Subcutaneous abdominal adipose tissue (tissue), 5 donors: ENCODE data around the gene DHX35.

ENCODE experiments used
- H3K27ac ChIP-seq: one replicate; pipeline ENCODE4 v1.7.0; 2013; ENCODE audit warnings: low read depth, mild to moderate bottlenecking, inconsistent platforms, low read length, moderate library complexity
- H3K27me3 ChIP-seq, 5 donors: one replicate each; pipeline ENCODE4 v1.7.0; 2013; ENCODE audit warnings: low read length in 5 of 5, inconsistent platforms in 1 of 5; ENCODE audit not compliant: control insufficient read depth in 5 of 5, insufficient read depth in 4 of 5
- H3K36me3 ChIP-seq, 5 donors: one replicate each; pipeline ENCODE4 v1.7.0; 2013; ENCODE audit warnings: low read length in 5 of 5; ENCODE audit not compliant: control insufficient read depth in 5 of 5, insufficient read depth in 5 of 5
- H3K4me1 ChIP-seq, 5 donors: one replicate each; pipeline ENCODE4 v1.7.0; 2013; ENCODE audit warnings: low read length in 5 of 5, mild to moderate bottlenecking in 3 of 5, moderate library complexity in 1 of 5; ENCODE audit not compliant: control insufficient read depth in 5 of 5, insufficient read depth in 5 of 5
- H3K4me3 ChIP-seq, 5 donors: one replicate each; pipeline ENCODE4 v1.7.0; 2013; ENCODE audit warnings: low read length in 5 of 5, low read depth in 1 of 5
- H3K9ac ChIP-seq, 5 donors: one replicate each; pipeline ENCODE4 v1.7.0; 2013; ENCODE audit warnings: low read length in 5 of 5, mild to moderate bottlenecking in 4 of 5, moderate library complexity in 3 of 5
- H3K9me3 ChIP-seq, 5 donors: one replicate each; pipeline ENCODE4 v1.7.0; 2013; ENCODE audit warnings: low read length in 5 of 5; ENCODE audit not compliant: control insufficient read depth in 5 of 5
- donor health status: healthy.
- donor health status: healthy.
- donor health status: healthy.
- donor health status: healthy.
- donor health status: healthy.

Gene DHX35

GRCh38 chr20:39066471-39067242, 104.5 kb downstream of the DHX35 start:
- no peak overlapping the region for H3K27ac ChIP-seq
- H3K9me3 ChIP-seq = peaks cover 0 to 16% (median 13%) of the 10 kb centered on the region in 5 donors
- no peaks in the 10 kb centered on the region for H3K4me1 ChIP-seq
- H3K9ac ChIP-seq = no peak overlapping the region
- no peak overlapping the region for H3K4me3 ChIP-seq
- peaks cover 0 to 3% (median 0%) of the 10 kb centered on the region in 5 donors for H3K36me3 ChIP-seq
- H3K27me3 ChIP-seq = peaks cover 8 to 15% (median 12%) of the 10 kb centered on the region in 5 donors

- Histone ChIP-seq H3K27me3 (peaks cover 11 to 19% (median 15%) of the 10 kb centered on the region in 5 donors), H3K9me3 (peaks cover 0 to 16% (median 13%) of the 10 kb centered on the region in 5 donors), H3K36me3 (peaks cover 0 to 3% (median 0%) of the 10 kb centered on the region in 5 donors), H3K9ac (no peak overlapping the region), H3K4me3 (no peak overlapping the region), H3K4me1 (no peaks in the 10 kb centered on the region), H3K27ac (no peak overlapping the region)
Measured at GRCh38 chr20:39067526-39068216, 105.5 kb downstream of the DHX35 start.

GRCh38 chr20:39069976-39070375, 107.8 kb downstream of the DHX35 start:
- peaks cover 0 to 16% (median 13%) of the 10 kb centered on the region in 5 donors for H3K9me3 ChIP-seq
- H3K36me3 ChIP-seq = peaks cover 0 to 3% (median 0%) of the 10 kb centered on the region in 5 donors
- H3K4me1 ChIP-seq = no peaks in the 10 kb centered on the region
- no peak overlapping the region for H3K27ac ChIP-seq
- H3K9ac ChIP-seq = no peak overlapping the region
- H3K4me3 ChIP-seq = no peak overlapping the region
- peaks cover 13 to 21% (median 18%) of the 10 kb centered on the region in 5 donors for H3K27me3 ChIP-seq

- Histone ChIP-seq H3K36me3 (peaks cover 0 to 3% (median 0%) of the 10 kb centered on the region in 5 donors), H3K9me3 (peaks cover 0 to 16% (median 13%) of the 10 kb centered on the region in 5 donors), H3K9ac (no peak overlapping the region), H3K4me1 (no peaks in the 10 kb centered on the region), H3K4me3 (no peak overlapping the region), H3K27ac (no peak overlapping the region), H3K27me3 (peaks cover 13 to 21% (median 18%) of the 10 kb centered on the region in 5 donors)
Measured at GRCh38 chr20:39070484-39071231, 108.5 kb downstream of the DHX35 start.

GRCh38 chr20:39072132-39072531, 110.0 kb downstream of the DHX35 start:
- no peak overlapping the region for H3K4me3 ChIP-seq
- peaks cover 0 to 3% (median 0%) of the 10 kb centered on the region in 5 donors for H3K36me3 ChIP-seq
- H3K27me3 ChIP-seq = peaks cover 13 to 24% (median 18%) of the 10 kb centered on the region in 5 donors
- H3K9ac ChIP-seq = no peak overlapping the region
- no peak overlapping the region for H3K27ac ChIP-seq
- peaks cover 0 to 16% (median 13%) of the 10 kb centered on the region in 5 donors for H3K9me3 ChIP-seq
- no peaks in the 10 kb centered on the region for H3K4me1 ChIP-seq

GRCh38 chr20:39072653-39073052, 110.5 kb downstream of the DHX35 start:
- no peaks in the 10 kb centered on the region for H3K4me1 ChIP-seq
- H3K27ac ChIP-seq = no peak overlapping the region
- H3K27me3 ChIP-seq = peaks cover 13 to 28% (median 18%) of the 10 kb centered on the region in 5 donors
- peaks cover 0 to 13% (median 13%) of the 10 kb centered on the region in 5 donors for H3K9me3 ChIP-seq
- peaks cover 0 to 3% (median 0%) of the 10 kb centered on the region in 5 donors for H3K36me3 ChIP-seq
- no peak overlapping the region for H3K9ac ChIP-seq
- no peak overlapping the region for H3K4me3 ChIP-seq

- Histone ChIP-seq H3K9me3 (no peaks in the 10 kb centered on the region), H3K27ac (no peak overlapping the region), H3K4me1 (no peaks in the 10 kb centered on the region), H3K36me3 (no peaks in the 10 kb centered on the region), H3K4me3 (no peak overlapping the region), H3K9ac (no peak overlapping the region), H3K27me3 (peaks cover 3 to 26% (median 13%) of the 10 kb centered on the region in 5 donors)
Measured at GRCh38 chr20:39075731-39076130, 113.6 kb downstream of the DHX35 start.

- Histone ChIP-seq H3K9ac (no peak overlapping the region), H3K36me3 (no peaks in the 10 kb centered on the region), H3K4me1 (no peaks in the 10 kb centered on the region), H3K4me3 (no peak overlapping the region), H3K9me3 (no peaks in the 10 kb centered on the region), H3K27me3 (peaks cover 3 to 22% (median 11%) of the 10 kb centered on the region in 5 donors), H3K27ac (no peak overlapping the region)
Measured at GRCh38 chr20:39076958-39077357, 114.8 kb downstream of the DHX35 start.

- no peak overlapping the region for H3K27ac ChIP-seq
- H3K36me3 ChIP-seq = no peaks in the 10 kb centered on the region
- H3K9me3 ChIP-seq = peaks cover 0 to under 1% (median 0%) of the 10 kb centered on the region in 5 donors
- H3K4me3 ChIP-seq = no peak overlapping the region
- no peaks in the 10 kb centered on the region for H3K4me1 ChIP-seq
- peaks cover 9 to 26% (median 16%) of the 10 kb centered on the region in 5 donors for H3K27me3 ChIP-seq
- H3K9ac ChIP-seq = no peak overlapping the region
Measured at GRCh38 chr20:39080326-39080725, 118.2 kb downstream of the DHX35 start.
